ENCODE measurements around the gene RHOXF2B.
"Not testable (repeated sequence)": the region's sequence is repeated elsewhere in the genome, so short reads cannot be mapped to it uniquely, and the experiment has no call there.

Gene RHOXF2B

GRCh38 chrX:120077590-120077989, at the start of gene RHOXF2B:
Gene RHOXF2B, minus strand, starts transcription at chrX:120077690. Its CDS starts 138 bp downstream, at chrX:120077552.
- not testable (repeated sequence) for H3K36me3 ChIP-seq (ENCODE audit: insufficient read depth, low read depth, low read length); H3K9ac ChIP-seq (ENCODE audit: low read depth, low read length); H3K27ac ChIP-seq (ENCODE audit: low read length); H3K4me3 ChIP-seq (ENCODE audit: low read length); H3K4me1 ChIP-seq (ENCODE audit: insufficient read depth, low read length); H3K9me3 ChIP-seq (ENCODE audit: insufficient read depth, low read depth, low read length); H3K27me3 ChIP-seq (ENCODE audit: insufficient read depth, low read length)

GRCh38 chrX:120125444-120125843, 48.0 kb upstream of the RHOXF2B start:
- Histone ChIP-seq H3K4me3 (ENCODE audit: low read length) (no peak overlapping the region), H3K27ac (ENCODE audit: low read length) (no peak overlapping the region), H3K4me1 (ENCODE audit: insufficient read depth, low read length) (no peaks in the 10 kb centered on the region; the same call in 1 of the 2 replicates), H3K27me3 (ENCODE audit: insufficient read depth, low read length) (no peaks in the 10 kb centered on the region), H3K9me3 (ENCODE audit: insufficient read depth, low read depth, low read length) (no peaks in the 10 kb centered on the region), H3K9ac (ENCODE audit: low read depth, low read length) (no peak overlapping the region), H3K36me3 (ENCODE audit: insufficient read depth, low read depth, low read length) (no peaks in the 10 kb centered on the region)

GRCh38 chrX:120120223-120120622, 42.7 kb upstream of the RHOXF2B start:
- Histone ChIP-seq H3K4me3 (ENCODE audit: low read length) (no peak overlapping the region), H3K27me3 (ENCODE audit: insufficient read depth, low read length) (no peaks in the 10 kb centered on the region), H3K36me3 (ENCODE audit: insufficient read depth, low read depth, low read length) (no peaks in the 10 kb centered on the region), H3K9me3 (ENCODE audit: insufficient read depth, low read depth, low read length) (no peaks in the 10 kb centered on the region), H3K27ac (ENCODE audit: low read length) (no peak overlapping the region), H3K4me1 (ENCODE audit: insufficient read depth, low read length) (no peaks in the 10 kb centered on the region; the same call in 1 of the 2 replicates), H3K9ac (ENCODE audit: low read depth, low read length) (no peak overlapping the region)

GRCh38 chrX:120115438-120115963, 38.0 kb upstream of the RHOXF2B start, which contains the start of gene RHOXF1:
Gene RHOXF1, minus strand, starts transcription at chrX:120115913. Its CDS starts 51 bp downstream, at chrX:120115862.
- H3K4me3 ChIP-seq (ENCODE audit: low read length): no peak within 1 kb of the TSS
- no peaks in the 10 kb centered on the region for H3K27me3 ChIP-seq (ENCODE audit: insufficient read depth, low read length)
- H3K27ac ChIP-seq (ENCODE audit: low read length): no peak within 1 kb of the TSS
- H3K9ac ChIP-seq (ENCODE audit: low read depth, low read length): no peak within 1 kb of the TSS
- no peaks in the 10 kb centered on the region for H3K4me1 ChIP-seq (ENCODE audit: insufficient read depth, low read length)
- H3K36me3 ChIP-seq (ENCODE audit: insufficient read depth, low read depth, low read length): no peaks in the 10 kb centered on the region
- H3K9me3 ChIP-seq (ENCODE audit: insufficient read depth, low read depth, low read length): no peaks in the 10 kb centered on the region

- Histone ChIP-seq H3K4me1 (ENCODE audit: insufficient read depth, low read length) (no peaks in the 10 kb centered on the region), H3K4me3 (ENCODE audit: low read length) (no peak overlapping the region), H3K9me3 (ENCODE audit: insufficient read depth, low read depth, low read length) (no peaks in the 10 kb centered on the region), H3K27ac (ENCODE audit: low read length) (no peak overlapping the region), H3K27me3 (ENCODE audit: insufficient read depth, low read length) (no peaks in the 10 kb centered on the region), H3K36me3 (ENCODE audit: insufficient read depth, low read depth, low read length) (no peaks in the 10 kb centered on the region), H3K9ac (ENCODE audit: low read depth, low read length) (no peak overlapping the region)
Measured at GRCh38 chrX:120111611-120112010, 34.1 kb upstream of the RHOXF2B start.

- Histone ChIP-seq H3K27ac (ENCODE audit: low read length) (no peak overlapping the region), H3K9ac (ENCODE audit: low read depth, low read length) (no peak overlapping the region), H3K36me3 (ENCODE audit: insufficient read depth, low read depth, low read length) (no peaks in the 10 kb centered on the region), H3K27me3 (ENCODE audit: insufficient read depth, low read length) (no peaks in the 10 kb centered on the region), H3K4me1 (ENCODE audit: insufficient read depth, low read length) (no peaks in the 10 kb centered on the region), H3K9me3 (ENCODE audit: insufficient read depth, low read depth, low read length) (no peaks in the 10 kb centered on the region), H3K4me3 (ENCODE audit: low read length) (no peak overlapping the region)
Measured at GRCh38 chrX:120109378-120109777, 31.9 kb upstream of the RHOXF2B start.

- H3K9me3 ChIP-seq (ENCODE audit: insufficient read depth, low read depth, low read length); H3K27me3 ChIP-seq (ENCODE audit: insufficient read depth, low read length); H3K4me3 ChIP-seq (ENCODE audit: low read length); H3K4me1 ChIP-seq (ENCODE audit: insufficient read depth, low read length); H3K36me3 ChIP-seq (ENCODE audit: insufficient read depth, low read depth, low read length); H3K27ac ChIP-seq (ENCODE audit: low read length); H3K9ac ChIP-seq (ENCODE audit: low read depth, low read length): not testable (repeated sequence)
Measured at GRCh38 chrX:120104707-120105106, 27.2 kb upstream of the RHOXF2B start.

GRCh38 chrX:120101057-120101456, 23.6 kb upstream of the RHOXF2B start:
- not testable (repeated sequence) for H3K27me3 ChIP-seq (ENCODE audit: insufficient read depth, low read length); H3K36me3 ChIP-seq (ENCODE audit: insufficient read depth, low read depth, low read length); H3K27ac ChIP-seq (ENCODE audit: low read length); H3K9me3 ChIP-seq (ENCODE audit: insufficient read depth, low read depth, low read length); H3K9ac ChIP-seq (ENCODE audit: low read depth, low read length); H3K4me1 ChIP-seq (ENCODE audit: insufficient read depth, low read length); H3K4me3 ChIP-seq (ENCODE audit: low read length)

- Histone ChIP-seq H3K9me3 (ENCODE audit: insufficient read depth, low read depth, low read length) (no peaks in the 10 kb centered on the region), H3K27ac (ENCODE audit: low read length) (no peak overlapping the region), H3K9ac (ENCODE audit: low read depth, low read length) (no peak overlapping the region), H3K4me1 (ENCODE audit: insufficient read depth, low read length) (peaks cover 4% of the 10 kb centered on the region; the same call in 1 of the 2 replicates), H3K27me3 (ENCODE audit: insufficient read depth, low read length) (no peaks in the 10 kb centered on the region), H3K36me3 (ENCODE audit: insufficient read depth, low read depth, low read length) (no peaks in the 10 kb centered on the region), H3K4me3 (ENCODE audit: low read length) (no peak overlapping the region)
Measured at GRCh38 chrX:120090208-120090607, 12.7 kb upstream of the RHOXF2B start.

- Histone ChIP-seq H3K27ac (ENCODE audit: low read length) (no peak overlapping the region), H3K9me3 (ENCODE audit: insufficient read depth, low read depth, low read length) (no peaks in the 10 kb centered on the region), H3K9ac (ENCODE audit: low read depth, low read length) (no peak overlapping the region), H3K4me1 (ENCODE audit: insufficient read depth, low read length) (peaks cover 4% of the 10 kb centered on the region; the same call in 1 of the 2 replicates), H3K27me3 (ENCODE audit: insufficient read depth, low read length) (no peaks in the 10 kb centered on the region), H3K36me3 (ENCODE audit: insufficient read depth, low read depth, low read length) (no peaks in the 10 kb centered on the region), H3K4me3 (ENCODE audit: low read length) (no peak overlapping the region)
Measured at GRCh38 chrX:120087289-120088017, 10.0 kb upstream of the RHOXF2B start.

GRCh38 chrX:120085553-120086185, 8.2 kb upstream of the RHOXF2B start:
- H3K9ac ChIP-seq (ENCODE audit: low read depth, low read length); H3K36me3 ChIP-seq (ENCODE audit: insufficient read depth, low read depth, low read length); H3K4me3 ChIP-seq (ENCODE audit: low read length); H3K27me3 ChIP-seq (ENCODE audit: insufficient read depth, low read length); H3K4me1 ChIP-seq (ENCODE audit: insufficient read depth, low read length); H3K9me3 ChIP-seq (ENCODE audit: insufficient read depth, low read depth, low read length); H3K27ac ChIP-seq (ENCODE audit: low read length): not testable (repeated sequence)

GRCh38 chrX:120066169-120066568, 11.3 kb downstream of the RHOXF2B start:
- H3K4me3 ChIP-seq (ENCODE audit: low read length); H3K9ac ChIP-seq (ENCODE audit: low read depth, low read length); H3K27ac ChIP-seq (ENCODE audit: low read length); H3K9me3 ChIP-seq (ENCODE audit: insufficient read depth, low read depth, low read length); H3K36me3 ChIP-seq (ENCODE audit: insufficient read depth, low read depth, low read length); H3K27me3 ChIP-seq (ENCODE audit: insufficient read depth, low read length); H3K4me1 ChIP-seq (ENCODE audit: insufficient read depth, low read length): not testable (repeated sequence)

Data from iPS-20b (cell line).